ENCODE measurements around the gene ATP2C2. TPM values are rescaled to one million over a fixed set of nuclear protein-coding genes. Genes with fewer than 3 reads are reported as not detected.

ATP2C2 gene
- total RNA-seq, 1 experiment from 2014 or later = 4.3 TPM

DNA sequence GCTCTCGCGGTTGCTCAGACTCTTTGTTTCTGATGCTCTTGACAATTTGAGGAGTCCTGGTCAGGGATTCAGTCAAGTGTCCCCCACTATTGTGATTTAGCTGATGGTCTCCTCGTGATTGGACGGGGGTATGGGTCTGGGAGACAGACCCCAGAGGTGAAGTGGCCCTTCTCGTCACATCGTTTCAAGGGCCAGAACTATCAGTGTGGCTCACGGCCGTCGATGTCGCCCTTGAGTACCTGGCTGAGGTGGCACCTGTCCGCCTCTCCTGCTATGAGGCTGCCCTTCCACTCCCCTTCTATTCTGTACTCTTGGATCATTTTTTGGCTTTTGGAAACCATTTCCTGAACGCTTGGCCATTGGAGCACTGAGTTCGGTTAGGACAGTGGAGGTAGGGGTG, 143.5 kb downstream of the ATP2C2 start:
- Mint-ChIP-seq H3K27me3 (ENCODE audit: low read depth) (no peaks in the 10 kb centered on the region), H3K9me3 (no peaks in the 10 kb centered on the region), H3K4me1 (peaks cover 35% of the 10 kb centered on the region), H3K4me3 (no peak overlapping the region), H3K36me3 (no peaks in the 10 kb centered on the region), H3K27ac (no peak overlapping the region)
- ChIA-PET POLR2A (interaction anchor here (1.0 kb wide), 1 partner anchor 52 kb away, joined by 3 read pairs; no protein-coding TSS in a partner anchor), CTCF (interaction anchor here (0.6 to 4.0 kb wide), 10 partner anchors 45 to 200 kb away, joined by 4 to 44 read pairs (median 7); partner anchors contain the start of gene COTL1)
- TF ChIP-seq, protein P1, sequence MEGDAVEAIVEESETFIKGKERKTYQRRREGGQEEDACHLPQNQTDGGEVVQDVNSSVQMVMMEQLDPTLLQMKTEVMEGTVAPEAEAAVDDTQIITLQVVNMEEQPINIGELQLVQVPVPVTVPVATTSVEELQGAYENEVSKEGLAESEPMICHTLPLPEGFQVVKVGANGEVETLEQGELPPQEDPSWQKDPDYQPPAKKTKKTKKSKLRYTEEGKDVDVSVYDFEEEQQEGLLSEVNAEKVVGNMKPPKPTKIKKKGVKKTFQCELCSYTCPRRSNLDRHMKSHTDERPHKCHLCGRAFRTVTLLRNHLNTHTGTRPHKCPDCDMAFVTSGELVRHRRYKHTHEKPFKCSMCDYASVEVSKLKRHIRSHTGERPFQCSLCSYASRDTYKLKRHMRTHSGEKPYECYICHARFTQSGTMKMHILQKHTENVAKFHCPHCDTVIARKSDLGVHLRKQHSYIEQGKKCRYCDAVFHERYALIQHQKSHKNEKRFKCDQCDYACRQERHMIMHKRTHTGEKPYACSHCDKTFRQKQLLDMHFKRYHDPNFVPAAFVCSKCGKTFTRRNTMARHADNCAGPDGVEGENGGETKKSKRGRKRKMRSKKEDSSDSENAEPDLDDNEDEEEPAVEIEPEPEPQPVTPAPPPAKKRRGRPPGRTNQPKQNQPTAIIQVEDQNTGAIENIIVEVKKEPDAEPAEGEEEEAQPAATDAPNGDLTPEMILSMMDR (IDR thresholded peaks at IDR 0.05) = no peak
- no peak for TF ChIP-seq STAT6 (CRISPR knock-in tag; conservative IDR thresholded peaks at IDR 0.05; ENCODE audit: low read depth)
- no peak for TF ChIP-seq E2F1 (CRISPR knock-in tag; IDR thresholded peaks at IDR 0.05)
- TF ChIP-seq, protein P2, sequence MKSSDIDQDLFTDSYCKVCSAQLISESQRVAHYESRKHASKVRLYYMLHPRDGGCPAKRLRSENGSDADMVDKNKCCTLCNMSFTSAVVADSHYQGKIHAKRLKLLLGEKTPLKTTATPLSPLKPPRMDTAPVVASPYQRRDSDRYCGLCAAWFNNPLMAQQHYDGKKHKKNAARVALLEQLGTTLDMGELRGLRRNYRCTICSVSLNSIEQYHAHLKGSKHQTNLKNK (CRISPR knock-in tag; IDR thresholded peaks at IDR 0.05) = no peak
- TF ChIP-seq EMX1 (CRISPR knock-in tag; IDR thresholded peaks at IDR 0.05) = no peak
- no peak for TF ChIP-seq PRDM15 (CRISPR knock-in tag; IDR thresholded peaks at IDR 0.05)
- no peak for TF ChIP-seq ELF4 (CRISPR knock-in tag; IDR thresholded peaks at IDR 0.05; ENCODE audit: low read depth)
- TF ChIP-seq NR2C2 (CRISPR knock-in tag; IDR thresholded peaks at IDR 0.05) = no peak
- TF ChIP-seq FOXK1 (CRISPR knock-in tag; IDR thresholded peaks at IDR 0.05) = no peak
- TF ChIP-seq, protein P3, sequence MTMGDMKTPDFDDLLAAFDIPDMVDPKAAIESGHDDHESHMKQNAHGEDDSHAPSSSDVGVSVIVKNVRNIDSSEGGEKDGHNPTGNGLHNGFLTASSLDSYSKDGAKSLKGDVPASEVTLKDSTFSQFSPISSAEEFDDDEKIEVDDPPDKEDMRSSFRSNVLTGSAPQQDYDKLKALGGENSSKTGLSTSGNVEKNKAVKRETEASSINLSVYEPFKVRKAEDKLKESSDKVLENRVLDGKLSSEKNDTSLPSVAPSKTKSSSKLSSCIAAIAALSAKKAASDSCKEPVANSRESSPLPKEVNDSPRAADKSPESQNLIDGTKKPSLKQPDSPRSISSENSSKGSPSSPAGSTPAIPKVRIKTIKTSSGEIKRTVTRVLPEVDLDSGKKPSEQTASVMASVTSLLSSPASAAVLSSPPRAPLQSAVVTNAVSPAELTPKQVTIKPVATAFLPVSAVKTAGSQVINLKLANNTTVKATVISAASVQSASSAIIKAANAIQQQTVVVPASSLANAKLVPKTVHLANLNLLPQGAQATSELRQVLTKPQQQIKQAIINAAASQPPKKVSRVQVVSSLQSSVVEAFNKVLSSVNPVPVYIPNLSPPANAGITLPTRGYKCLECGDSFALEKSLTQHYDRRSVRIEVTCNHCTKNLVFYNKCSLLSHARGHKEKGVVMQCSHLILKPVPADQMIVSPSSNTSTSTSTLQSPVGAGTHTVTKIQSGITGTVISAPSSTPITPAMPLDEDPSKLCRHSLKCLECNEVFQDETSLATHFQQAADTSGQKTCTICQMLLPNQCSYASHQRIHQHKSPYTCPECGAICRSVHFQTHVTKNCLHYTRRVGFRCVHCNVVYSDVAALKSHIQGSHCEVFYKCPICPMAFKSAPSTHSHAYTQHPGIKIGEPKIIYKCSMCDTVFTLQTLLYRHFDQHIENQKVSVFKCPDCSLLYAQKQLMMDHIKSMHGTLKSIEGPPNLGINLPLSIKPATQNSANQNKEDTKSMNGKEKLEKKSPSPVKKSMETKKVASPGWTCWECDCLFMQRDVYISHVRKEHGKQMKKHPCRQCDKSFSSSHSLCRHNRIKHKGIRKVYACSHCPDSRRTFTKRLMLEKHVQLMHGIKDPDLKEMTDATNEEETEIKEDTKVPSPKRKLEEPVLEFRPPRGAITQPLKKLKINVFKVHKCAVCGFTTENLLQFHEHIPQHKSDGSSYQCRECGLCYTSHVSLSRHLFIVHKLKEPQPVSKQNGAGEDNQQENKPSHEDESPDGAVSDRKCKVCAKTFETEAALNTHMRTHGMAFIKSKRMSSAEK (CRISPR knock-in tag; IDR thresholded peaks at IDR 0.05; ENCODE audit: borderline replicate concordance) = no peak
- TF ChIP-seq ZBTB43 (CRISPR knock-in tag; IDR thresholded peaks at IDR 0.05) = no peak
- no peak for TF ChIP-seq FOXJ3 (CRISPR knock-in tag; IDR thresholded peaks at IDR 0.05; ENCODE audit: borderline replicate concordance)
- no peak for TF ChIP-seq ZNF232 (CRISPR knock-in tag; IDR thresholded peaks at IDR 0.05)
- no peak for TF ChIP-seq ZNF138 (CRISPR knock-in tag; conservative IDR thresholded peaks at IDR 0.05)
- ATAC-seq (no peak), DNase-seq (ENCODE audit: low spot score) (no peak)

All from WTC11 (cell line).